Activated T-cell treated with anti-CD3 and anti-CD28 coated beads, Interleukin-2, amount 50 U/mL, for 72 hours (primary cell): ENCODE measurements around the gene ELFN2. TPM values are rescaled to one million over a fixed set of nuclear protein-coding genes. Genes with fewer than 3 reads are reported as not detected.
A peak's percentile ranks its signal among the peaks of the same experiment; 100 is the strongest.

ENCODE experiments used
- ATAC-seq, 2 donors: fragments of 150-1000 bp; cut with Tn5 transposase; replicated peaks in 1 of 2; 2 replicates each; pipeline ENCODE4 v1.10.0; 2021; ENCODE audit warnings: moderate library complexity in 2 of 2, mild to moderate bottlenecking in 1 of 2
- DNase-seq, 2 donors: peaks; one replicate each; pipeline ENCODE4 v3.0.0; 2021 to 2022; ENCODE audit warnings: mixed read lengths in 1 of 2
- H3K27ac Mint-ChIP-seq: one replicate; pipeline ENCODE4 v1.8.0; 2022; ENCODE audit warnings: mild to moderate bottlenecking, moderate library complexity, mixed read lengths
- H3K27me3 Mint-ChIP-seq: one replicate; pipeline ENCODE4 v1.8.0; 2022; ENCODE audit warnings: low read depth, mixed read lengths
- H3K36me3 Mint-ChIP-seq, 2 donors: one replicate each; pipeline ENCODE4 v1.8.0; 2022; ENCODE audit warnings: mixed read lengths in 2 of 2, mild to moderate bottlenecking in 1 of 2; ENCODE audit not compliant: insufficient read depth in 2 of 2
- H3K4me1 Mint-ChIP-seq: one replicate; pipeline ENCODE4 v1.8.0; 2022; ENCODE audit warnings: low read depth, mixed read lengths
- H3K4me3 Mint-ChIP-seq, 2 donors: one replicate each; pipeline ENCODE4 v1.8.0; 2022; ENCODE audit warnings: mild to moderate bottlenecking in 2 of 2, mixed read lengths in 2 of 2, moderate library complexity in 2 of 2
- H3K9me3 Mint-ChIP-seq, 2 donors: one replicate each; pipeline ENCODE4 v1.8.0; 2022; ENCODE audit warnings: mixed read lengths in 2 of 2
- total RNA-seq, 2 donors: library from RNA; stranded (reverse); gene quantifications; one replicate each; pipeline ENCODE4 v1.2.3, GENCODE V29; 2022

The ELFN2 gene
- total RNA-seq, 2 donors from 2014 or later = 0.58 to 0.62 TPM

- Mint-ChIP-seq H3K27ac (no peak overlapping the region), H3K27me3 (peaks cover 61% of the 10 kb centered on the region), H3K9me3 (no peaks in the 10 kb centered on the region), H3K4me3 (peak overlapping the region; percentile 29 to 66), H3K36me3 (no peaks in the 10 kb centered on the region), H3K4me1 (peaks cover 35% of the 10 kb centered on the region)
- no peak for ATAC-seq
- no peak for DNase-seq
These were observed 8.5 kb downstream of the ELFN2 start for GRCh38 chr22:37418627-37419369.

DNA sequence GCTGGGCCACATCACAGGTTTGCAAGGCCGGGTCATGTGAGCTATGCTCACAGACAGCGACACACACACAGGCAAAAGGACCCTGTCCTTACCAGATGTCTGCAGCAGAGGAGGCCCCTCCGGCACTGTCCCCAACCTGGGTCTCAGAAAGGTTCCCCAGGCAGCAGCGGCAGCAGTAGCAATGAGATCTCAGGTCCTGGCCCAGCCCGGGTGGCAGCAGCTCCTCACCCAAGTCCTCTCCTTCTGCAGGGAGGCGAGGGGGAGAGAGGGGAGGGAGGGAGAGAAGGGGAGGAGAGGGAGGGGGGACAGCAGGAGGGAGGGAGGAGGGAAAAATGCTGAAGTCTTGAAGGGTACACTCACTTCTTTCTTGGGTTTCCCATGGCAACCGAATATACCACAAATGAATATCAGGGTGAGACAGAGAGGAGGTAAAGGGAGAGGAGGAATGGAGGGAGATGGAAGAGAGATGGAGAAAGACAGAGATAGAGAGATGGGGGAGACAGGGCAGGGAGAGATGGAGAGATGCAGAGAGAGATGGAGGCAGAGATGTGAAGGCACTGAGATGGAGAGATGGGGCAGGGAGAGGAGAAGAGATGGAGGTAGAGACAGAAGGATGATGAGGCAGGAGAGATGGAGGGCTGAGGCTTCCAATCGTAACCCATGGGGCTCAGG is 9.5 kb downstream of the ELFN2 start:
- H3K4me3 Mint-ChIP-seq = no peak overlapping the region
- H3K27ac Mint-ChIP-seq = no peak overlapping the region
- ATAC-seq (no peak), DNase-seq (no peak)
- H3K4me1 Mint-ChIP-seq = peaks cover 35% of the 10 kb centered on the region
- H3K27me3 Mint-ChIP-seq = peaks cover 61% of the 10 kb centered on the region
- H3K9me3 Mint-ChIP-seq = no peaks in the 10 kb centered on the region
- H3K36me3 Mint-ChIP-seq = no peaks in the 10 kb centered on the region

DNA sequence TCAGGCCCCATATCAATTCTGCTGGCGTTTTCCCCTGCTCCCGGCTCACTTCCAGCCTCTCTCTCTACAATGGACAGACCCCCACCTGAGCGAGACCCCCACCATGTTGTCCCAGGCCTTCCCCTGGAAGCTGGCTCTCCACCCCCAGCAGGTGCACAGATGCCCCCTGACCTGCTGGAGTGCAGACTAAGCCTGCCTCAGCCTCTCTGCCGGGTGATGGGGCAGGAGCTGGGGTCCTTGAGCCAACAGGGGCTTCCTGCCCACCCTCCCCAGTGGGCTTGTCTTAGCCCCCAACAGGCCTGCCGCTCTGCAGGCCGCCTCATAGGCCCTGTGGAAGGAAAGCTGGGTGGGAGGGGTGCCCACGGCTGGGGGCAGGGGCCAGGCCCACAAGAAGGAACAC is 10.0 kb downstream of the ELFN2 start:
- Mint-ChIP-seq H3K27me3 (peaks cover 61% of the 10 kb centered on the region), H3K4me1 (peaks cover 34% of the 10 kb centered on the region), H3K36me3 (no peaks in the 10 kb centered on the region), H3K9me3 (no peaks in the 10 kb centered on the region), H3K27ac (no peak overlapping the region), H3K4me3 (no peak overlapping the region)
- ATAC-seq (no peak), DNase-seq (no peak)

GRCh38 chr22:37416827-37417226 is 10.5 kb downstream of the ELFN2 start:
- Mint-ChIP-seq H3K27me3 (peaks cover 57% of the 10 kb centered on the region), H3K27ac (no peak overlapping the region), H3K9me3 (no peaks in the 10 kb centered on the region), H3K4me3 (no peak overlapping the region), H3K4me1 (peaks cover 30% of the 10 kb centered on the region), H3K36me3 (no peaks in the 10 kb centered on the region)
- DNase-seq (peak; percentile 25 to 41), ATAC-seq (peak; percentile 64 to 68)

DNA sequence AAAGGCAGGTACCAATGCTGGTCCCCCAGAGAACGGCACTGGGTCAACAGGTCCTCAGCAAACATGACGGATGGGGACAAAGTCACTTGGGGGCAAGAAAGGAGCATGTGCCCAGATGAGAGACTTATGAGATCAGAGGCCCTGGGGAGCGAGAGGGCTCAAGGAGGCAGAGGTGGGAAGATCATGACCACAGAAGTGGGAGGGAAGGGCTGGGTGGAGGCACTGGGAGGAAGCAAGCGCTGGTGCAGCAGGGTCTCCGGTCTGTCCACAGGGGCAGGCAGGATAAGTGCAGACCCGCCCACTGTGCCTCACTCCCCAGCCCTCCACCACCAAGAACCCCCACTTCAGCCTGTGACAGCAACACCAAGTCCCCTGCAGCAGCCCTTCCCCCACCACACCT is 10.9 kb downstream of the ELFN2 start:
- Mint-ChIP-seq H3K4me3 (no peak overlapping the region), H3K4me1 (peaks cover 29% of the 10 kb centered on the region), H3K36me3 (no peaks in the 10 kb centered on the region), H3K9me3 (no peaks in the 10 kb centered on the region), H3K27me3 (peaks cover 52% of the 10 kb centered on the region), H3K27ac (no peak overlapping the region)
- ATAC-seq = peak in 1 of 2 donors; percentile 10
- no peak for DNase-seq

DNA sequence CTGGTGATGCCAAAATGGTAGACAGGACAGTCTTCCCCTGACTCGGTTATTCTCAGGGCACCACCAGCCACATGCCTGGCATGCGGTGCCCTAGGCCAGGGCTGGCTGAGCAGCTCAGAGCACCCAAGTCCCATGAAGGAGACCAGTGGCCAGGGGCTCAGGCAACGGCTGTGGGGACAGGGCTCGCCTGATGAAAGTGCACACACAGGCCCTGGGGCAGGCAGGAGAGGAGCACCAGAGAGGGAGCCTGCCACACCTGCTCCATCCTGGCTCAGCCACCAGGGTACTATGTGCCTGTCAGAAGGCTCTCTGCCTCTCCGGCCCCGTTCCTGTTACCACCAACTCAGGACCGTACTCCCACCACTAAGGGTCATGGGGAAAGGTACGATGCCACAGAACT is 12.1 kb downstream of the ELFN2 start:
- no peaks in the 10 kb centered on the region for H3K9me3 Mint-ChIP-seq
- DNase-seq (no peak), ATAC-seq (no peak)
- H3K36me3 Mint-ChIP-seq = no peaks in the 10 kb centered on the region
- peaks cover 24% of the 10 kb centered on the region for H3K4me1 Mint-ChIP-seq
- no peak overlapping the region for H3K27ac Mint-ChIP-seq
- peaks cover 41% of the 10 kb centered on the region for H3K27me3 Mint-ChIP-seq
- H3K4me3 Mint-ChIP-seq = no peak overlapping the region

DNA sequence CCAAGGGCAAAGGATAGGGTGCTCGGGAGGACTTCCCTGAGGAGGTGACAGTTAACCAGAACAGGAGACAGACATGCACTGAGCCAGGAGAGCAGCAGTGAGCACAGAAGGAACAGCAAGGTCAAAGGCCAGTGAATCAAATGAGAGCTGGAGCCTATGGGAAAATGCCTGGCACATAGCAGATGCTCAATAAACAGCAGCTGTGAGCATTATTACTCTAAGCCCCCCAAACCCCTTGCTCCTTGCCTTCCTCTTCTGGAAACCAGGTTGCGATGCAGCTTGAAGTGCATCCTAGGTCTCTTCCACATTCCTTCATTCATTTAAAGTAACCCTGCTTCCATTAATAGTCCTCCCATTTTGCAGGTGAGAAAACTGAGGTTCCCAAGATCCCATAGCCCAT is 13.0 kb downstream of the ELFN2 start:
- no peaks in the 10 kb centered on the region for H3K9me3 Mint-ChIP-seq
- peaks cover 23% of the 10 kb centered on the region for H3K4me1 Mint-ChIP-seq
- DNase-seq (no peak), ATAC-seq (no peak)
- no peak overlapping the region for H3K27ac Mint-ChIP-seq
- H3K36me3 Mint-ChIP-seq = no peaks in the 10 kb centered on the region
- peaks cover 37% of the 10 kb centered on the region for H3K27me3 Mint-ChIP-seq
- no peak overlapping the region for H3K4me3 Mint-ChIP-seq

GRCh38 chr22:37413546-37413945 is 13.7 kb downstream of the ELFN2 start:
- H3K27ac Mint-ChIP-seq = no peak overlapping the region
- H3K27me3 Mint-ChIP-seq = peaks cover 29% of the 10 kb centered on the region
- H3K4me3 Mint-ChIP-seq = no peak overlapping the region
- H3K4me1 Mint-ChIP-seq = peaks cover 18% of the 10 kb centered on the region
- ATAC-seq = no peak
- no peaks in the 10 kb centered on the region for H3K36me3 Mint-ChIP-seq
- no peak for DNase-seq
- no peaks in the 10 kb centered on the region for H3K9me3 Mint-ChIP-seq

DNA sequence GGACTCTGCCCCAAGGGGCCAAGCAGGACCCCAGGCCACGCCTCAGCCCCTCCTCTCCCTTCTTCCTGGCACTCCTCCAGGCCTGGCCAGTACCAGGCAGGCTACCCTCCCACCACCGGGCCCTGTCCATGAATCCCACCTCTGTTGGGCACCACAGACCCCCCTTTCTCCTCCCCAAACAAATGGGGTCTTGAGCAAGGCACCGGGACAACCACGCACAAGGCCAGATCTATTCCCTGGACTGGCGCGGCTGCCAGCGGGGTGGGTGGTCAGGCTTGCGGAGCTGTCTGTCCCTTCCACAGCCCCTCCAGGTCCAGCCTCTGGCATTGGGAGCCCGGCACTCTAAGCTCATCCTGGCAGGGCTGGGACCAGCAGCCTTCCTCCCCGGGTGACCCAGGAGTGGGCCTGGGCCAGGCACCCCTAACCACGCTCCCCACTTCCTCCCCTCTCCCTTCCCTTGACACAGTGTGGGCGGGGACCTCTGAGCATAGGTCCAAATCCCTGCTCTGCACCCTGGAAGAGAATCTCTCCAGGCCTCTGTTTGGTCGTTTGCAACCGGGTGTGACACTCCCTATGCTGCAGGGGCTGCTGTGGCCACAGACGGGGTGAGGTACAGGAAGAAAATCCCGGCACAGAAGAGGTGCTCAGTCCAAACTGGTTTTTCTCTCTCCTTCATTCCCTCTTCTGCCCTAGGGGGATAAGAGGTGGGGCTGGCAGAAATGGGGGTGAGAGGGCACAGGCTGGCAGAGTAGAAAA is 14.6 kb downstream of the ELFN2 start:
- Mint-ChIP-seq H3K27ac (no peak overlapping the region), H3K4me3 (no peak overlapping the region), H3K4me1 (peaks cover 18% of the 10 kb centered on the region)

DNA sequence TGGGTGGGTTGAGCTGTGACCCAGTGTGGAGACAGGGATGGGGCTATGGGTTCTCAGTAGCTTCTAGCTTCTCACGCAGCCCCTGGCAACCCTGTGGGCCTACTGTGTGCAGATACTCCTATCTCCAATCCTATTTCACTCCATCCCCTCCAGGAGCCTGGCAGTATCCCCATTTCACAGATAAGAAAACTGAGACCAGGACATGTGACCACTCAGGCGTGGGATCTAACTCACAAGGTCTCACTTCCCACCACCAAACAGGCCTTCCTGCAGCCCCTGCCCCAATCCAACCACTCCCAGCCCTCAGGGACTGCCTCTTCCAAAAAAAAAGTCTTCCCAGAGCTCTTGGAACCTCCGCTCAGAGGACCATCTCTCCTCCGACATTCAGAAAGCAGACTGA is 15.6 kb downstream of the ELFN2 start:
- H3K27ac Mint-ChIP-seq = no peak overlapping the region
- peaks cover 11% of the 10 kb centered on the region for H3K4me1 Mint-ChIP-seq
- H3K4me3 Mint-ChIP-seq = no peak overlapping the region
- ATAC-seq = no peak
- H3K36me3 Mint-ChIP-seq = no peaks in the 10 kb centered on the region
- H3K27me3 Mint-ChIP-seq = peaks cover 12% of the 10 kb centered on the region
- no peak for DNase-seq
- no peaks in the 10 kb centered on the region for H3K9me3 Mint-ChIP-seq

More for the DNA sequence above, 14.6 kb downstream of the ELFN2 start:
- no peak for DNase-seq
- no peaks in the 10 kb centered on the region for H3K36me3 Mint-ChIP-seq
- H3K27me3 Mint-ChIP-seq = peaks cover 21% of the 10 kb centered on the region
- H3K9me3 Mint-ChIP-seq = no peaks in the 10 kb centered on the region
- no peak for ATAC-seq

GRCh38 chr22:37410174-37411055 is 16.9 kb downstream of the ELFN2 start:
- Mint-ChIP-seq H3K27me3 (peaks cover 5% of the 10 kb centered on the region), H3K9me3 (no peaks in the 10 kb centered on the region), H3K27ac (no peak overlapping the region), H3K36me3 (no peaks in the 10 kb centered on the region), H3K4me3 (no peak overlapping the region), H3K4me1 (peaks cover 4% of the 10 kb centered on the region)
- ATAC-seq (no peak), DNase-seq (no peak)

DNA sequence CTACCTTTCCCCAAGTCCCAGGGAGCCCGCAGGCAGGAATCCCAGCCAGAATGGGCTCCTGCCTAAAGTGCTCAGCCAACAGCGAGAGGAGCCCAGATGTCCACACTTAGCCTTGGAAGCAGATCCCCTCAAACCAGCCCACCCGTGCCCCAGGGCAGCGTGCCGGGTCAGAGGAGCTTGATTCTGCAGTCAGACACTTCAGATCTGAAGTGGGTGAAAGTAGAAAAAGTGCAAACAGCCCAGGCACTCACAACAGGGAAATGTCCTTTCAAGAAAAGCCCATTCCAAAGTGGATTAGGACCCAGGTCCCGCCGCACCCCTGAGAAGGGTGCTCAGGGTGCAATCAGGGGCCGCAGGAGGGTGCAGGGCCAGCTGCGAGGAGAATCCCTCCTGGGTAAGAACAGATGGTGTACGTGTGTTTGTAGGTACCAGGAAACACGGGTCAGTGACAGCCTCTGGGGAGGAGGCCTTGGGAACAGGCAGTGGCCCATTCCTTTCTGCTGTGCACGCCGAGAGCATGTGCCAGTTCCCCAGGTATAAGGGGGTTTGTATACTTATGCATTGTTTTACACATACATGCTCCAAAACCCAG is 17.7 kb downstream of the ELFN2 start:
- H3K9me3 Mint-ChIP-seq = no peaks in the 10 kb centered on the region
- H3K27me3 Mint-ChIP-seq = peaks cover 5% of the 10 kb centered on the region
- H3K27ac Mint-ChIP-seq = no peak overlapping the region
- ATAC-seq (no peak), DNase-seq (no peak)
- H3K36me3 Mint-ChIP-seq = no peaks in the 10 kb centered on the region
- H3K4me3 Mint-ChIP-seq = no peak overlapping the region
- H3K4me1 Mint-ChIP-seq = peaks cover 4% of the 10 kb centered on the region
